ELF-1 (cell line): ENCODE results near the gene CNTNAP2.
"Not testable (repeated sequence)": the region's sequence is repeated elsewhere in the genome, so short reads cannot be mapped to it uniquely, and the experiment has no call there.

Experiments
- DNase-seq: peaks from one replicate; pipeline ENCODE4 v3.0.0-alpha.2; 2016; ENCODE audit warnings: low read depth, low spot score

The CNTNAP2 gene

DNA sequence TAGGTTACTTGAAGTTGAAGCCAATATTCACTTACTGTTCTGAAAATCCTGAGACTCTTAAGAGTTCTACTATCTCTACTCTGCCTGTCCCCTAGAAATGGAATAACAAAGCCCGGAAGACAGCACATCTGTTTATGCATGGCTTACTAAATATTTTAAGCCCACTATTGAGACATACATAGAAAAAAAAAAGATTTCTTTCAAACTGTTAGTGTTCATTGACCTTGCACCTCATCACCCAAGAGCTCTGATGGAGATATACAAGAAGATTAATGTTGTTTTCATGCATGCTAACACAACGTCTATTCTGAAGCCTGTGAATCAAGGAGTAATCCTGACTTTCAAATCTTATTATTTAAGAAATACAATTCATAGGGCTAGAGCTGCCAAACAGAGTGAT is 1614.7 kb downstream of the CNTNAP2 start:
- no peak for DNase-seq

GRCh38 chr7:147737559-147738214 is 1621.1 kb downstream of the CNTNAP2 start:
- DNase-seq, result not testable (repeated sequence)

DNA sequence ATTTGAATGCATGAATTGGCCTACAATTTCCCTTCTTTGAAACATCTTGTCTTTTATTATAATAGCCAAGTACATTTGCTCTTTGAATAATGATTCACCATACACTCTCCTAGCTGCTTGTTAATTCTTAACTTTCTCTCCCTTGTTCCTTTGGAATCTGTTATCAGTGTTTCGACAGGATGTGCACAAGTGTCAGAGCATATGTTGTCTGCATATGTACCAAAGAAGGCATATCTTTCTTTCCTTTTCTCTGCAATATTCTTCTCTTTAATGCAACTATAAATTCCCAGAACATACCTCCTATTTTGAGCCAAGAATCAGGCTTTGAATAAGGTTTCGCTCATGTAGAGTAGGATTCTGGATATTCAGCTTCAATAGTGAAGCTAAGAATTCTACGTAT is 1625.7 kb downstream of the CNTNAP2 start:
- no peak for DNase-seq

- no peak for DNase-seq
These were observed 1639.7 kb downstream of the CNTNAP2 start for GRCh38 chr7:147756300-147756699.

DNA sequence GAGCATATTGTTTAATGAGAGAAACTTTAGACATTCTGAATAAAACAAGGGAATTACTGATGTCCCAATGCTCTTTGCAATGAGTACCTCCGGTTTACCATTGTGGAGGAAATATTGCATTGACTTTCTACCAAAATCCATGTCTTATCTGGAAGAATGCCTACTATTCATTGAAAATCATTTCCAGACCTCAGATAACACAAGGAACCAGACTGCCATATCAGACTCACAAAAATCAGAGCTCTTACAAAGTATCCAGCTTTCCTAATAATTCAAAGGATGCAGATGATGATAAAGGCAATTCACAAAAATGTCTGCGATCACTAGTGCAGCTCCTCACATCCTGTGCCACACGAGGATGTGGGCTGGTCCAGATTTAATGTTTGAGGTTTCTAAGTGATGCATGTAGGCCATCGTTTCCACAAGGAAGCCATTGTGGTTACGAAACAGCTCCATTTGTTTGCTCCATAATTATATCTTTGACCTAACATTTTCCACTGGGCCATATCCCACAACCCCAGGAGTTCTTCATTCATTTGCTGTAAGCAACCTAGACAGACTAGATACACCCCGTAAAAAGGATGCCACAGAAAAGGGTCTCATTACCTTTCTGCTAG is 1642.8 kb downstream of the CNTNAP2 start:
- DNase-seq, result no peak

GRCh38 chr7:147765301-147765700 is 1648.7 kb downstream of the CNTNAP2 start:
- no peak for DNase-seq

GRCh38 chr7:147771344-147771743 is 1654.7 kb downstream of the CNTNAP2 start:
- no peak for DNase-seq

GRCh38 chr7:147774461-147774860 is 1657.9 kb downstream of the CNTNAP2 start:
- DNase-seq, result no peak

- DNase-seq, result no peak
These were observed 1659.1 kb downstream of the CNTNAP2 start for GRCh38 chr7:147775516-147776284.

- DNase-seq, result no peak
These were observed 1660.7 kb downstream of the CNTNAP2 start for GRCh38 chr7:147777309-147777708.

DNA sequence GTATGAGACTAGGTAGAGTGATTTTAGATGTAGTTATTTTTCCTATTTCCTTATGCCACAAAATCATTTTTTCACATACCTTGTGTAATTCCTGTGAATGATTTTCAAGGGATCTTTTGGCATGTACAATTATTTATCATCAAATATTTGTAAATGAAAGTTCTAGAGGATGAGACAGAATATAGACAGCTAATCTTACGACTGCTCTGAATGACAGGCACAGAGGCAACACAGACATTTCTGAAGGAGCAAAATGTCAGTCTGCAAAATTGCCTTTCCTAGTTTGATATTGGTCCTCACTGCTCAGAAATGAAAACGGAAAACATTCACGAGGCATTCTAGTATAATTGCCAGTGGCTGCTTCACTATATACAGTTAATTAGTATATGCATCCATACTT is 1663.3 kb downstream of the CNTNAP2 start:
- no peak for DNase-seq

DNA sequence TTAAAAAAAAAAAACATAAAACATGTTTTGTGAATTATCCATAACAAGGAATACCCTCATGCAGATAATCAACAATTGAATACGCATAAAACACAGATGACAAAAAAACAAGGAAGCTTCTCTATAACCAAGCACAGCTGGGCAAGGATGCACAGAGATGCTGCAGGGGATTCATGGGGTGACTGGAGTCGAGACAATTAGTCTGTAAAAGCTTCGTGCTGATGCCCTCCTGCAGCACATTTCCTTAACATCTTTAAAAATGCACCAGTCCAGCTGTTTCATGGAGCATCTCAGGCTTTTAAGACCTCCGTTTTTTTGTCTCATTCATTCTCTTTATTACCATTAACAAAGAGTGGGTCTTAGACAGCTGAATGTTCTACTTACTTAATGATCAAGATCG is 1680.0 kb downstream of the CNTNAP2 start:
- DNase-seq, result no peak

DNA sequence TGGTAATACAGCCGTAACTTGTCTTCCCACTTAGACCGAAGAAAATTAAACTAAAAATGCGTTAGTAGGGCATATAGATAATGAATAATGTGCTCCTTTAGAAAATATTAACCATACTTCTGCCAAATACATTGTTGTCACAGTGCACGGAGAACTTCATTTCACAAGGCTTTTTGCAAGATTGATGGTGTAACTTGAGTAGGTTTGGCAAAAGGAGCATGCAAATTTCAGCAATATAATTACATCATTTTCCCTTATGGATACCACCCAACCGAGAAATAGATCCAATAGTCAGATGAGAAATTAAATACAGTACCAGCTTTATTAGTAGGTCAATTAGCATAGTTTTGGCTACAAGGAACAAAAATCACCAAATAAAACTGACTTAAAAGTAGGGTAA is 1681.4 kb downstream of the CNTNAP2 start:
- DNase-seq, result no peak

- not testable (repeated sequence) for DNase-seq
These were observed 1685.2 kb downstream of the CNTNAP2 start for GRCh38 chr7:147801762-147802161.

- no peak for DNase-seq
These were observed 1686.5 kb downstream of the CNTNAP2 start for GRCh38 chr7:147803151-147803550.

DNA sequence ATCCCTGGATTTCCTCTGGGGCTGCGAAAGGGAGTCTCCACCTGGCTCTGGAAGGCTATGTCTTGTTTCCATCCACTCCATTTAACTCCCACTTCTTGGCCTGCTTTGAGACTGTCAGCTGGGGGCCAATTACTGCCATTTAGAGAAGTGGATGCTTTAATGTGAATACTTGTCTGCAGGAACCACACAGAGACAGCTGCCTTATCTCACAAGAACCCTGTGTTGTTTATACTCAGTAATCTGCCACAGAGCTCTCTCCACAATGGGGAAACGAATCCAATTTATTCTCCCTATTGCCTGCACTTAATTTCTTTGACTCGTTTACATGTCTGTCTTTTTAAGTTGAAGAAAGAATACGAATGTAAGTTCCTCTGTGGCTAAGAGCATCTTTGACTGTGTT is 1687.0 kb downstream of the CNTNAP2 start:
- DNase-seq, result peak; percentile 36

- DNase-seq, result no peak
These were observed 1687.4 kb downstream of the CNTNAP2 start for GRCh38 chr7:147804032-147804431.

GRCh38 chr7:147805996-147806576 is 1689.5 kb downstream of the CNTNAP2 start:
- DNase-seq, result no peak

DNA sequence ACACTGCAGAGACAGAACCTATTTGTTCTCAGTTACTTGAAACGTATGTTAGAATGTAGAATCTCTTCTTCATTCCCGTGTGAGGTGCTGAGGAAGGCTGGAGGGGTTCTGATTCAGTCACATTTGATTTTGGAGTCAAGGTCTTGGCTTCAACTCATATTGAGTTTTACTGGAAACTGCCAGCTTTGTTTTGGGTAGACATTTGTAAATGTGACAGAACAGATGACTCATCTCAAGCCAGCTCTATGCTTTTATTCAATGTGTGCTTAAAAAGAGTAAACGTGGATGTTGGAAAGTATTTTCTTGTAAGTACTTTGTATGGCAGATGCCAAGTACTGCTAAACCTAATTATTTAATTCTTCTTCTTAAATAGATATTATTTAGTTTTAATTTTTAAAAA is 1693.2 kb downstream of the CNTNAP2 start:
- no peak for DNase-seq

DNA sequence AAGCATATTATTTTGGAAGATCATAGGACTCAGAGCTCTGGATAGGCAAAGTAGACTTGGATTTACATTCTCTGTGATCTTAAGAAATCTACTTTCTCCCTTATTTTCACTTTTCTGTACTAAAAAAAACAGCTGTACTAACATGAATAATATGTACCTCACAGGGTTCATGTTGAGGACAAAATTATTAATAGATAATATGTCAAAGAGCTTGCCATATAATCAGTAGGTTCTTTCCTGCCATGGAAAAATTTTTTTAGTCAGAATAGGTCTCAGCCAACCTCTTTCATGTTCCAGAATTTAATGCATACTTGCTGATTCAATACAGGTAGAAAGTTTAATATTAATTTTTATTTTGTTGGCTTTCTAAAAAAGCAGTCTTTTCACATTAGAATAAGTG is 1693.7 kb downstream of the CNTNAP2 start:
- DNase-seq, result no peak

- no peak for DNase-seq
These were observed 1695.3 kb downstream of the CNTNAP2 start for GRCh38 chr7:147811923-147812322.

DNA sequence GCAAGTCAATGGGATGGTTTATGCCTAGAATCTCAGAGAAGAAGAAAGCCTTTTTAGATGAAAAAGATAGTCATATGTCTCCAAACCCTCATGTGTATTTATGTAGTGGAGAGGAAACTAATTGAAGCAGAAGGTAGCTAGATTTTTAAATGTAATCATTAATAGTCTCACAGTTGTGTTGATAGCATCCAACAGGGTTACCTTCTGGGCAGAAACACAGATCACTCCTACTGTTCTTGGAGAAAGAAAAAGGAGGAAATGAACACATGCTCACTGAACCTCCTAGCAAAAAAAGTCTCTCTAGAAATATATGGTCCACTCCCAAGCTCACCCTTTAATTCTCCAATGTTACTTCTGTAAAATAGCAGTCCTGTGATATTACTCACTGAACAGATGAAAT is 1696.7 kb downstream of the CNTNAP2 start:
- DNase-seq, result no peak

GRCh38 chr7:147818317-147818716 is 1701.7 kb downstream of the CNTNAP2 start:
- DNase-seq, result no peak
